Thyroid gland (tissue), 4 donors: Measurements from ENCODE around the gene CSTB. TPM values are rescaled to one million over a fixed set of nuclear protein-coding genes. Genes with fewer than 3 reads are reported as not detected.
A peak's percentile ranks its signal among the peaks of the same experiment; 100 is the strongest.

Experiments
- DNase-seq, 2 donors: peaks; one replicate each; pipeline ENCODE4 v3.0.0-alpha.2; 2019
- H3K27ac ChIP-seq, 3 donors: fragments of 200-600 bp; sonication (generic); 1 replicate in 2 of 3; 2 replicates in 1 of 3; pipeline ENCODE4 v1.5.1; 2016 to 2019; ENCODE audit warnings: mild to moderate bottlenecking in 1 of 3, moderate library complexity in 1 of 3
- H3K27me3 ChIP-seq: fragments of 200-600 bp; sonication (generic); one replicate; pipeline ENCODE4 v1.5.1; 2019
- H3K36me3 ChIP-seq, 2 donors: fragments of 200-600 bp; sonication (generic); one replicate each; pipeline ENCODE4 v1.5.1; 2016 to 2019
- H3K4me1 ChIP-seq, 2 donors: fragments of 200-600 bp; sonication (generic); one replicate each; pipeline ENCODE4 v1.5.1; 2017 to 2019
- H3K4me3 ChIP-seq, 3 donors: fragments of 200-600 bp; sonication (generic); replicated peaks in 1 of 3; 1 replicate in 2 of 3; 2 replicates in 1 of 3; pipeline ENCODE4 v1.5.1; 2016; ENCODE audit warnings: mild to moderate bottlenecking in 1 of 3
- H3K9me3 ChIP-seq: fragments of 200-600 bp; sonication (generic); one replicate; pipeline ENCODE4 v1.5.1; 2017
- POLR2A ChIP-seq, 2 donors: fragments of 450-650 bp; IDR thresholded peaks; one replicate each; pipeline ENCODE4 v1.6.1; 2017; ENCODE audit warnings: antibody characterized with exemption in 2 of 2, mild to moderate bottlenecking in 2 of 2, moderate library complexity in 1 of 2
- WGBS, 2 donors: methylation state at CpG; one replicate each; pipeline ENCODE4 v1.1.5; 2017; 5-methylcytosine and 5-hydroxymethylcytosine counted together
- intact Hi-C: fragments of 100-400 bp; cut with DNase I; formaldehyde crosslinking; loops from one replicate; pipeline ENCODE4 v1.15.1; 2023
- total RNA-seq, 4 donors: library from RNA; depleted of rRNA; stranded (reverse); fragments of >200 nt; gene quantifications; one replicate each; pipeline ENCODE4 v1.2.3, GENCODE V29; 2016
- TF ChIP-seq, protein P1 (sequence below), 6 experiments: fragments of 200-600 bp in 3 of 6; fragments of 450-650 bp in 3 of 6; sonication (generic) in 3 of 6; IDR thresholded peaks; one replicate each; pipeline ENCODE4 v1.5.1; 2016 to 2019; ENCODE audit warnings: antibody characterized with exemption in 6 of 6, mild to moderate bottlenecking in 2 of 6, inconsistent platforms in 1 of 6, moderate library complexity in 1 of 6

Gene CSTB
- total RNA-seq, 4 donors from 2014 or later = 9.1 to 32.4 (median 14.5) TPM

DNA sequence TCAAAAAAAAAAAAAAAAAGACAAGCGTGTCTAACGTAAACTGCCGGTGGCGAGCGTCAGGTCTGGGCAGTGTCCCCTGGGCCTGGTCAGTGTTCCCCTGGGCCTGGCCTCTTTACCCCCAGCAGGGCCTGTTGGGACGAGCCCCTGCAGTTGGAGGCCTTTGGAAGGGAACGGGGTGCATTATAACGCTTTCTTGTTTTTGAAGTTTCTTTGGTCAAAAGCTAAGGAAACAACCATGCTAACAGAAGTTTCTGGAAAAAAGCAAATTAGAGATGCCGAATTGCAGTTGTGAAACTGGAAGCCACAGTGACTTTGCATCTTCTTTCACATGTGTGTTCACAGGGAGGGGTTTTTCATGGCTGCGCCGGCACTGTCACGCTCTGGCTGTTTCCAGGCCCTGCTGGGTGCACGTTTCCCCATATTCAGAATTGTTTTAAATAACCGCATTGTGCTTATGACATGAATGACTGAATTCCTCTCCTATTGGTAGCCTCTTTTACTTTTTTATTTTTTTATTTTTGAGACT is 29.2 kb upstream of the CSTB start:
- no peak for TF ChIP-seq POLR2A (IDR thresholded peaks at IDR 0.05)
- TF ChIP-seq, protein P1, sequence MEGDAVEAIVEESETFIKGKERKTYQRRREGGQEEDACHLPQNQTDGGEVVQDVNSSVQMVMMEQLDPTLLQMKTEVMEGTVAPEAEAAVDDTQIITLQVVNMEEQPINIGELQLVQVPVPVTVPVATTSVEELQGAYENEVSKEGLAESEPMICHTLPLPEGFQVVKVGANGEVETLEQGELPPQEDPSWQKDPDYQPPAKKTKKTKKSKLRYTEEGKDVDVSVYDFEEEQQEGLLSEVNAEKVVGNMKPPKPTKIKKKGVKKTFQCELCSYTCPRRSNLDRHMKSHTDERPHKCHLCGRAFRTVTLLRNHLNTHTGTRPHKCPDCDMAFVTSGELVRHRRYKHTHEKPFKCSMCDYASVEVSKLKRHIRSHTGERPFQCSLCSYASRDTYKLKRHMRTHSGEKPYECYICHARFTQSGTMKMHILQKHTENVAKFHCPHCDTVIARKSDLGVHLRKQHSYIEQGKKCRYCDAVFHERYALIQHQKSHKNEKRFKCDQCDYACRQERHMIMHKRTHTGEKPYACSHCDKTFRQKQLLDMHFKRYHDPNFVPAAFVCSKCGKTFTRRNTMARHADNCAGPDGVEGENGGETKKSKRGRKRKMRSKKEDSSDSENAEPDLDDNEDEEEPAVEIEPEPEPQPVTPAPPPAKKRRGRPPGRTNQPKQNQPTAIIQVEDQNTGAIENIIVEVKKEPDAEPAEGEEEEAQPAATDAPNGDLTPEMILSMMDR (IDR thresholded peaks at IDR 0.05) = peak in 1 of 6 experiments; percentile 8
- Histone ChIP-seq H3K4me3 (no peak overlapping the region), H3K27me3 (no peaks in the 10 kb centered on the region), H3K4me1 (peaks cover 12 to 15% of the 10 kb centered on the region in 2 donors), H3K36me3 (peaks cover 20 to 32% of the 10 kb centered on the region in 2 donors), H3K9me3 (no peaks in the 10 kb centered on the region), H3K27ac (peak overlapping the region; percentile 30 to 88 (median 57))
- peak; percentile 71 for DNase-seq
- intact Hi-C loops = no loop called here
- WGBS, 2 donors = 62 to 74% methylated on average over 14 of the region's 14 CpGs

DNA sequence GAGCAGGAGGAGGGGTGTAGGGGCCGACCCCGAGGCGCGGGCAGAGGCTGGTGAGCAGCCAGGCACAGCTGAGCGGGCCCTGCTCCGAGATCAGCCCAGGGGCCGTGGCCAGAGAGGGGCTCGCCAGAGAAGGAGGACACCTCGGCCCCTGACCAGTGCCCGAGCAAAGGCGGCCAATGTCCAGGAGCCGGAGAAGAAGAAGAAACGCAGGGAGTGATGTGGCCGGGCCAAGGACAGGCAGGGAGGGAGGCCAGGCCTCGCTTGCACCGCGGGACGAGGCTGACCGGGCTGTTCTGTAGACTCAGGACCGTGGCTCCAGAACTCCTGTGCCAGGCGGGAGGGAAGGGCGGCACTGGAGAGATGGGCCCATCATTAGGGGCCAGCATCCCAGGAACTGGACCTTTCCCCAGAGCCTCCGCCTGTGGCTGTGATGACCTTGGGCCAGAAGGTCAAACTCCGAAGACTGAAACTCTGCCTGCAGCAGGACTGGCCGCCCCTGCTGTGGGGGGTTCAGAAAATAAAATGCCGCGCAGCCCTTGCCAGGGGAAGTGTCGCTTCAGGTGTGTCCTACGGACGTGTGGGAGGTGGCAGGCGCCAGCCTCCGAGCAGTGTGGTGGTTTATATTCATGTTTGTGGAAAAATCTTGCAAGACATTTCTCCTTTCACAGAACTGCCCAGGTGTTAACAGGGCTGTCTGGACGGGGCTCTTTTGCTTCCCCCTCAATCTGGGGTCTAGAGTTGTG is 27.6 kb upstream of the CSTB start:
- TF ChIP-seq POLR2A (IDR thresholded peaks at IDR 0.05) = no peak
- TF ChIP-seq, protein P1 (IDR thresholded peaks at IDR 0.05) = no peak

DNA sequence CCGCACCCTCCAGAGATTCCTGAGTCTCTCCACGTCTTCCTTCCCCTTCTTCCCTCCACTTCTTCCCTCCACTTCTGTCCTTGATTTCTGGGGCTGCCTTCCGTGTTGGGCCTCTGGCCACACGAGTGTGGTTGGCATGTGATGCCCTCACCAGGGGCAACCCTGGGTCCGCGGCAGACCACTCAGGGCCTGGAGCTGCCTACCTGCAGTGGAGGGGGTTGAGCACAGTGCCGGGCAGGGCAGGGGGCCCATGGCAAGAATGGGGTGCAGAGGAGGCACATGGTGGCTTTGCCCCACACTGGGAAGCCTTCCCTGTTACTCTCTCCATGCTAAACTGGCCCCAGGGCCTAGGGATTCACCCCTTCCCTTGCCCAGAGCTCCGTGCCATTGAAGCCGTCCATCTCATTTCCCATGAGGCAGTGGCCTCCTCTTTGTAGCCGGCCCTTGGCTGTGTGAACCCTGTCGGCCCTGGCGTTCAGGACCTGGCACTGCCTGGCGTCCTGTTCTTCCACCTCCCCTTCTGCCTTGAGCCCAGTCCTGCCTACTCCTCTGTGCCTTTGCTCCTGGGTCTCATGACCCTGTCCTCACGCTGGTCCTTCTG is 26.7 kb upstream of the CSTB start:
- 87 to 94% methylated on average over 13 to 14 of the region's 14 CpGs for WGBS, 2 donors
- Histone ChIP-seq H3K9me3 (no peaks in the 10 kb centered on the region), H3K4me1 (peaks cover 12 to 15% of the 10 kb centered on the region in 2 donors), H3K36me3 (peaks cover 35 to 53% of the 10 kb centered on the region in 2 donors), H3K27me3 (no peaks in the 10 kb centered on the region), H3K27ac (no peak overlapping the region), H3K4me3 (no peak overlapping the region)
- intact Hi-C loops = no loop called here
- DNase-seq = no peak
- TF ChIP-seq, protein P1 (IDR thresholded peaks at IDR 0.05) = no peak
- TF ChIP-seq POLR2A (IDR thresholded peaks at IDR 0.05) = no peak

More for the DNA sequence above, 27.6 kb upstream of the CSTB start:
- 95 to 96% methylated on average over 29 to 33 of the region's 33 CpGs for WGBS, 2 donors
- no peak for DNase-seq
- H3K4me1 ChIP-seq = peaks cover 12 to 15% of the 10 kb centered on the region in 2 donors
- H3K4me3 ChIP-seq = no peak overlapping the region
- H3K36me3 ChIP-seq = peaks cover 27 to 44% of the 10 kb centered on the region in 2 donors
- no peaks in the 10 kb centered on the region for H3K27me3 ChIP-seq
- no peak overlapping the region for H3K27ac ChIP-seq
- H3K9me3 ChIP-seq = no peaks in the 10 kb centered on the region
- intact Hi-C loops = no loop called here

DNA sequence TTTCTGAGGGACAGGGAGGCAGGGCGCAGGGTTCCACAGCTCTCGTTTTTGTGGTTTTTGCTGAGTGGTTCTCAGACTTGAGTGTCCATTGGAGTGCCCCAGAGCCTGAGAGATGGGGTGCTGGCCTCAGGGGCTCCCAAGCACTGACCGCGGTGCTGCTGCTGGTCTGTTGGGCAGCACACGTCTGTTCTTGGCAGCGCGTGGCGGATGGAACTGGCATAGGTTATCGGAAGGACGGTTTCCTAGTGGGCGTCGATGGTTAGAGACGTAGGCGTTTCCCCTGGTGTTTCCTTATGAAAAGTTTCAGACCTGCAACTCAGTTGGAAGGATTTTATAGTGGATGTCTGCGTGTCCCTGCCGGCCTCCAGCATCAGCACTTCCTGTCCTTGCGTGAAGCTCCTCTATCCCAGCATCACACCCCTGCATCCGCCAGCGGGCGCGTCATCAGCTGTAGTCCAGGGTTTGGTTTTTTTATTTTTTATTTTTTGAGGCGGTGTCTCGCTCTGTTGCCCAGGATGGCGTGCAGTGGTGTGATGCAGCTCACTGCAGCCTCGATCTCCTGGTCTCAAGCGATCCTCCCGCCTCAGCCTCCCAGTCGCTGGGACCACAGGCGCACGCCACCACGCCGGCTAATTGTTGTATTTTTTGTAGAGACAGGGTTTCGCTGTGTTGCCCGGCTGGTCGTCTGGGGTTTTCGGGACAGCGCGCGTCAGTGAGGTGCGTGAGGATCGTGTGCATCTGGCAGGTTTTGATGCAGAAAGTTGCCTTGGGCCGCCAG is 25.1 kb upstream of the CSTB start:
- H3K27me3 ChIP-seq = no peaks in the 10 kb centered on the region
- DNase-seq = no peak
- H3K4me1 ChIP-seq = peaks cover 4 to 9% of the 10 kb centered on the region in 2 donors
- WGBS, 2 donors = 94% methylated on average over 42 of the region's 42 CpGs
- H3K9me3 ChIP-seq = no peaks in the 10 kb centered on the region
- H3K4me3 ChIP-seq = no peak overlapping the region
- peaks cover 51 to 68% of the 10 kb centered on the region in 2 donors for H3K36me3 ChIP-seq
- intact Hi-C loops = no loop called here
- H3K27ac ChIP-seq = no peak overlapping the region
- TF ChIP-seq, protein P1 (IDR thresholded peaks at IDR 0.05) = no peak
- no peak for TF ChIP-seq POLR2A (IDR thresholded peaks at IDR 0.05)
